IMR-90 (cell line): Measurements from ENCODE around the gene NOS3. TPM values are rescaled to one million over a fixed set of nuclear protein-coding genes. Genes with fewer than 3 reads are reported as not detected.

Experiments used
- ATAC-seq: fragments of 200-7000 bp; cut with Tn5 transposase; 2 replicates; pipeline ENCODE4 v1.9.1; 2020; ENCODE audit warnings: low read depth, mild to moderate bottlenecking, moderate library complexity
- BruUV-seq: library from RNA; stranded (reverse); fragments of 400-500 nt; replicated peaks from 2 replicates; lab custom pipeline; 2021; lab: Mats Ljungman, UMichigan
- CTCF ChIA-PET: fragments of 300-600 bp; formaldehyde crosslinking; extraction: SDS; loops from one replicate; lab custom pipeline; 2021; ENCODE audit warnings: antibody characterized with exemption; lab: Yijun Ruan, JAX
- POLR2A ChIA-PET: fragments of 300-600 bp; sonication (Branson Sonifier 250); formaldehyde crosslinking; loops from one replicate; lab custom pipeline; 2022; ENCODE audit warnings: antibody characterized with exemption; ENCODE audit not compliant: unreplicated experiment; lab: Charles Lee
- DNase-seq: peaks from one replicate; pipeline ENCODE4 v3.0.0; 2013
- H2AFZ ChIP-seq: replicated peaks from 2 replicates; pipeline ENCODE3; 2013; ENCODE audit warnings: low read length, mild to moderate bottlenecking; ENCODE audit not compliant: poor library complexity
- H2AK5ac ChIP-seq: 2 replicates; pipeline ENCODE4 v1.6.1; 2013; ENCODE audit warnings: low read depth, low read length, inconsistent platforms
- H2AK9ac ChIP-seq: replicated peaks from 2 replicates; pipeline ENCODE3; 2013; ENCODE audit warnings: mild to moderate bottlenecking, low read depth, low read length, moderate library complexity; ENCODE audit not compliant: poor library complexity
- H2BK120ac ChIP-seq: 2 replicates; pipeline ENCODE4 v1.6.1; 2013; ENCODE audit warnings: low read depth, low read length, inconsistent platforms
- H2BK15ac ChIP-seq: 3 replicates; pipeline ENCODE4 v1.6.1; 2013; ENCODE audit warnings: low read depth, low read length, inconsistent platforms
- H2BK20ac ChIP-seq: 2 replicates; pipeline ENCODE4 v1.6.1; 2013; ENCODE audit warnings: low read depth, mild to moderate bottlenecking, inconsistent platforms, low read length, moderate library complexity
- H2BK5ac ChIP-seq: 2 replicates; pipeline ENCODE4 v1.6.1; 2013; ENCODE audit warnings: mild to moderate bottlenecking, low read depth, low read length, inconsistent platforms; ENCODE audit not compliant: poor library complexity, severe bottlenecking
- H3K14ac ChIP-seq: replicated peaks from 2 replicates; pipeline ENCODE4 v1.6.1; 2013; ENCODE audit warnings: low read depth, low read length, inconsistent platforms
- H3K18ac ChIP-seq: 2 replicates; pipeline ENCODE4 v1.6.1; 2013; ENCODE audit warnings: low read depth, low read length, control low read depth
- H3K23ac ChIP-seq: 2 replicates; pipeline ENCODE4 v1.6.1; 2013; ENCODE audit warnings: low read depth, low read length, inconsistent platforms
- H3K27ac ChIP-seq: 2 replicates; pipeline ENCODE4 v1.5.1; 2013; ENCODE audit warnings: mild to moderate bottlenecking, control low read depth, low read length; ENCODE audit not compliant: insufficient read depth
- H3K27me3 ChIP-seq: 2 replicates; pipeline ENCODE4 v1.6.1; 2013; ENCODE audit warnings: low read length; ENCODE audit not compliant: control insufficient read depth, insufficient read depth
- H3K36me3 ChIP-seq: 2 replicates; pipeline ENCODE4 v1.6.1; 2013; ENCODE audit warnings: low read length, mixed read lengths; ENCODE audit not compliant: control insufficient read depth, insufficient read depth
- H3K4ac ChIP-seq: 2 replicates; pipeline ENCODE4 v1.6.1; 2013; ENCODE audit warnings: low read depth, low read length, inconsistent platforms
- H3K4me1 ChIP-seq: 2 replicates; pipeline ENCODE4 v1.6.1; 2013; ENCODE audit warnings: low read length, mixed read lengths; ENCODE audit not compliant: control insufficient read depth, insufficient read depth
- H3K4me2 ChIP-seq: 2 replicates; pipeline ENCODE4 v1.6.1; 2013; ENCODE audit warnings: low read depth, mild to moderate bottlenecking, control low read depth, low read length, moderate library complexity
- H3K4me3 ChIP-seq: 2 replicates; pipeline ENCODE4 v1.5.1; 2013; ENCODE audit warnings: low read depth, mild to moderate bottlenecking, control low read depth, low read length, moderate library complexity; ENCODE audit not compliant: insufficient read depth
- H3K56ac ChIP-seq: 2 replicates; pipeline ENCODE4 v1.6.1; 2013; ENCODE audit warnings: low read length, inconsistent platforms; ENCODE audit not compliant: insufficient read depth; ENCODE audit errors: extremely low read depth
- H3K79me1 ChIP-seq, 2 experiments: 2 replicates each; pipeline ENCODE4 v1.6.1; 2013; ENCODE audit warnings: low read length in 2 of 2, inconsistent platforms in 1 of 2, low read depth in 1 of 2
- H3K9ac ChIP-seq: 2 replicates; pipeline ENCODE4 v1.6.1; 2013; ENCODE audit warnings: low read depth, low read length, control low read depth
- H3K9me1 ChIP-seq: 2 replicates; pipeline ENCODE4 v1.6.1; 2013; ENCODE audit warnings: low read length, inconsistent platforms; ENCODE audit not compliant: insufficient read depth
- H3K9me3 ChIP-seq: 2 replicates; pipeline ENCODE4 v1.6.1; 2013; ENCODE audit warnings: low read length; ENCODE audit not compliant: control insufficient read depth, insufficient read depth
- H4K20me1 ChIP-seq: 2 replicates; pipeline ENCODE4 v1.6.1; 2013; ENCODE audit warnings: low read length, inconsistent platforms; ENCODE audit not compliant: insufficient read depth
- H4K5ac ChIP-seq: 2 replicates; pipeline ENCODE4 v1.6.1; 2013; ENCODE audit warnings: mild to moderate bottlenecking, low read depth, low read length, control low read depth
- H4K8ac ChIP-seq, 2 experiments: 2 replicates each; pipeline ENCODE4 v1.6.1; 2013; ENCODE audit warnings: low read depth in 2 of 2, low read length in 2 of 2, control low read depth in 1 of 2, inconsistent platforms in 1 of 2
- H4K91ac ChIP-seq: 2 replicates; pipeline ENCODE4 v1.6.1; 2013; ENCODE audit warnings: low read depth, low read length, inconsistent platforms; ENCODE audit not compliant: insufficient read depth
- BHLHE40 ChIP-seq: fragments of 150-350 bp; IDR thresholded peaks from 2 replicates; pipeline ENCODE4 v1.6.1; 2016; ENCODE audit warnings: mild to moderate bottlenecking, low read depth, low read length
- CHD1 ChIP-seq: IDR thresholded peaks from 2 replicates; pipeline ENCODE4 v1.6.1; 2012; ENCODE audit warnings: low read depth, low read length, improper control_type of control experiment
- CTCF ChIP-seq: conservative IDR thresholded peaks from 2 replicates; pipeline ENCODE4 v1.5.1; 2012; ENCODE audit warnings: mild to moderate bottlenecking, low read depth, low read length, improper control_type of control experiment
- ELK1 ChIP-seq: fragments of 150-350 bp; IDR thresholded peaks from 2 replicates; pipeline ENCODE4 v1.6.1; 2016; ENCODE audit warnings: low read depth, mild to moderate bottlenecking, low read length, moderate library complexity, borderline replicate concordance
- FOS ChIP-seq: fragments of 150-350 bp; IDR thresholded peaks from 2 replicates; pipeline ENCODE4 v1.6.1; 2016; ENCODE audit warnings: low read depth, low read length
- MAFK ChIP-seq: IDR thresholded peaks from 2 replicates; pipeline ENCODE4 v1.6.1; 2012; ENCODE audit warnings: low read depth, low read length, improper control_type of control experiment
- MAZ ChIP-seq: IDR thresholded peaks from 2 replicates; pipeline ENCODE4 v1.6.1; 2012; ENCODE audit warnings: low read depth, mild to moderate bottlenecking, low read length, improper control_type of control experiment, moderate library complexity, borderline replicate concordance
- MXI1 ChIP-seq: IDR thresholded peaks from 2 replicates; pipeline ENCODE4 v1.6.1; 2012; ENCODE audit warnings: low read depth, mild to moderate bottlenecking, low read length, moderate library complexity, borderline replicate concordance
- NFE2L2 ChIP-seq: fragments of 150-350 bp; IDR thresholded peaks from 2 replicates; pipeline ENCODE4 v1.6.1; 2016; ENCODE audit warnings: low read depth, mild to moderate bottlenecking, low read length
- POLR2A ChIP-seq: IDR thresholded peaks from 2 replicates; pipeline ENCODE4 v1.6.1; 2012; ENCODE audit warnings: mild to moderate bottlenecking, low read depth, low read length
- RCOR1 ChIP-seq: IDR thresholded peaks from 2 replicates; pipeline ENCODE4 v1.6.1; 2012; ENCODE audit warnings: mild to moderate bottlenecking, low read length, improper control_type of control experiment; ENCODE audit not compliant: insufficient replicate concordance
- RFX5 ChIP-seq: IDR thresholded peaks from 2 replicates; pipeline ENCODE4 v1.8.0; 2012; ENCODE audit warnings: low read depth, mild to moderate bottlenecking, low read length, moderate library complexity
- SMC3 ChIP-seq: fragments of 150-350 bp; IDR thresholded peaks from 2 replicates; pipeline ENCODE4 v1.6.1; 2016; ENCODE audit warnings: low read depth, mild to moderate bottlenecking, antibody characterized with exemption, low read length, moderate library complexity
- USF2 ChIP-seq: fragments of 150-350 bp; IDR thresholded peaks from 2 replicates; pipeline ENCODE4 v1.6.1; 2017; ENCODE audit warnings: mild to moderate bottlenecking, antibody characterized with exemption, low read length, low read depth
- WGBS, 2 experiments: methylation state at CpG; one replicate each; pipeline versions ENCODE4 v1.1.5 to v1.1.7; 2013; ENCODE audit warnings: missing lambda C conversion rate in 2 of 2; ENCODE audit not compliant: insufficient read length in 1 of 2; ENCODE audit errors: extremely low coverage in 2 of 2; 5-methylcytosine and 5-hydroxymethylcytosine counted together
- dilution Hi-C: fragments of 300-500 bp; cut with HindIII; formaldehyde crosslinking; loops from one replicate; pipeline ENCODE4 v1.14.3; 2018; ENCODE audit warnings: low sequenced_read_pairs; ENCODE audit not compliant: unreplicated experiment
- in situ Hi-C: fragments of 300-500 bp; cut with MboI; formaldehyde crosslinking; loops from 3 replicates; pipeline ENCODE4 v1.14.3; 2019; ENCODE audit warnings: low sequenced_read_pairs, inconsistent platforms, mixed read lengths
- intact Hi-C: fragments of 100-400 bp; cut with micrococcal nuclease; formaldehyde crosslinking; loops from 2 replicates; pipeline ENCODE4 v1.10.0; 2022
- polyA plus RNA-seq, 3 experiments: library from polyadenylated mRNA; depleted of rRNA; stranded (reverse); fragments of >200 nt; gene quantifications; 2 replicates each; pipeline ENCODE4 v1.2.3, GENCODE V29; 2012; ENCODE audit warnings: low replicate concordance in 1 of 3
- total RNA-seq: library from RNA; depleted of rRNA; stranded (reverse); fragments of >200 nt; gene quantifications from 2 replicates; pipeline ENCODE4 v1.2.3, GENCODE V29; 2012

Gene NOS3
- total and polyA plus RNA-seq, 2 of the 4 experiments (the other 2 are of a cell fraction): 0.72 to 2.0 TPM

- no peak for ATAC-seq
- peaks cover 8% of the 10 kb centered on the region for H3K27me3 ChIP-seq
These were observed 7.0 kb downstream of the NOS3 start for GRCh38 chr7:150997817-150998216.

More at GRCh38 chr7:150997817-150998216, 7.0 kb downstream of the NOS3 start:
- no TSS peak for BruUV-seq
- Histone ChIP-seq H3K4ac (no peak overlapping the region), H3K79me1 (no peaks in the 10 kb centered on the region), H3K4me1 (peaks cover 4% of the 10 kb centered on the region; the same call in 1 of the 2 replicates), H3K36me3 (no peaks in the 10 kb centered on the region), H3K14ac (no peak overlapping the region), H3K9me1 (no peaks in the 10 kb centered on the region), H2AFZ (no peak overlapping the region), H4K20me1 (no peaks in the 10 kb centered on the region), H3K56ac (no peak overlapping the region), H3K18ac (no peak overlapping the region), H2BK15ac (no peak overlapping the region), H2BK20ac (no peak overlapping the region), H4K5ac (no peak overlapping the region), H2BK120ac (no peak overlapping the region), H4K91ac (no peak overlapping the region), H3K9ac (no peak overlapping the region), H4K8ac (no peak overlapping the region), H3K4me2 (no peak overlapping the region), H3K27ac (no peak overlapping the region), H3K23ac (no peak overlapping the region), H2AK9ac (no peak overlapping the region), H3K4me3 (no peak overlapping the region), H2AK5ac (no peak overlapping the region), H3K9me3 (no peaks in the 10 kb centered on the region), H2BK5ac (no peak overlapping the region)
- dilution Hi-C loops (no loop called here), intact Hi-C loops (no loop called here), in situ Hi-C loops (loop anchor here (25.0 kb wide), 1 partner anchor 586 kb away; a partner anchor contains a TSS)
- TF ChIP-seq FOS: no peak
- TF ChIP-seq MAFK: no peak
- TF ChIP-seq CHD1: no peak
- TF ChIP-seq NFE2L2: no peak
- TF ChIP-seq SMC3: no peak
- TF ChIP-seq RFX5: no peak
- TF ChIP-seq MAZ: no peak
- TF ChIP-seq POLR2A: no peak
- TF ChIP-seq ELK1: no peak
- TF ChIP-seq BHLHE40: no peak
- no peak for TF ChIP-seq USF2
- TF ChIP-seq MXI1: no peak
- TF ChIP-seq CTCF: no peak
- TF ChIP-seq RCOR1: no peak
- DNase-seq: no peak
- ChIA-PET CTCF (no interaction called here), POLR2A (no interaction called here)
- 73% methylated on average over 2 of the region's 5 CpGs; no CpG with 5 or more reads in 1 of the 2 experiments for WGBS, 2 experiments
